HepG2 (cell line): ENCODE measurements around the gene AATF. TPM values are rescaled to one million over a fixed set of nuclear protein-coding genes. Genes with fewer than 3 reads are reported as not detected.

Experiments used
- CREB1 ChIP-seq, 2 experiments: fragments of 450-650 bp in 1 of 2; IDR thresholded peaks; 2 replicates each; pipeline ENCODE4 v1.6.1; 2016 to 2017; ENCODE audit warnings: control low read depth in 1 of 2, mild to moderate bottlenecking in 1 of 2, missing compliant biosample characterization in 1 of 2, missing genetic modification characterization in 1 of 2
- ERF ChIP-seq: IDR thresholded peaks from 2 replicates; pipeline ENCODE4 v1.6.1; 2018; ENCODE audit warnings: missing biosample characterization, missing genetic modification reagents
- GZF1 ChIP-seq: sonication (generic); formaldehyde crosslinking; IDR thresholded peaks from 2 replicates; pipeline ENCODE4 v1.5.1; 2020; ENCODE audit warnings: mild to moderate bottlenecking, missing genetic modification reagents
- KAT8 ChIP-seq: IDR thresholded peaks from 2 replicates; pipeline ENCODE4 v1.6.1; 2016; ENCODE audit warnings: missing genetic modification reagents, missing compliant biosample characterization
- KLF6 ChIP-seq: IDR thresholded peaks from 2 replicates; pipeline ENCODE4 v1.8.0; 2016; ENCODE audit warnings: missing biosample characterization, missing genetic modification reagents
- NR2F6 ChIP-seq, 2 experiments: IDR thresholded peaks; 2 replicates each; pipeline ENCODE4 v1.6.1; 2016; ENCODE audit warnings: antibody characterized with exemption in 1 of 2, mild to moderate bottlenecking in 1 of 2
- SAP130 ChIP-seq: IDR thresholded peaks from 2 replicates; pipeline ENCODE4 v1.6.1; 2016; ENCODE audit warnings: low read depth
- SIN3A ChIP-seq: IDR thresholded peaks from 2 replicates; pipeline ENCODE4 v1.6.1; 2011; ENCODE audit warnings: low read depth, mild to moderate bottlenecking, control low read depth, low read length, borderline replicate concordance
- SMC3 ChIP-seq: IDR thresholded peaks from 2 replicates; pipeline ENCODE4 v1.6.1; 2011; ENCODE audit warnings: low read length, improper control_type of control experiment
- ZIK1 ChIP-seq: sonication (generic); formaldehyde crosslinking; IDR thresholded peaks from 2 replicates; pipeline ENCODE4 v1.5.0; 2020; ENCODE audit warnings: mild to moderate bottlenecking, low read depth, missing genetic modification reagents, borderline replicate concordance
- ZNF230 ChIP-seq: sonication (generic); formaldehyde crosslinking; IDR thresholded peaks from 2 replicates; pipeline ENCODE4 v1.4.0; 2020; ENCODE audit warnings: mild to moderate bottlenecking, missing genetic modification reagents
- ZNF460 ChIP-seq: sonication (generic); formaldehyde crosslinking; IDR thresholded peaks from 2 replicates; pipeline ENCODE4 v1.5.1; 2020; ENCODE audit warnings: missing genetic modification reagents, mild to moderate bottlenecking, borderline replicate concordance
- ZNF749 ChIP-seq: sonication (generic); formaldehyde crosslinking; IDR thresholded peaks from 2 replicates; pipeline ENCODE4 v1.8.0; 2022; ENCODE audit warnings: mild to moderate bottlenecking, missing genetic modification reagents, moderate library complexity, borderline replicate concordance
- ZNF775 ChIP-seq: sonication (generic); formaldehyde crosslinking; IDR thresholded peaks from 2 replicates; pipeline ENCODE4 v1.4.0; 2020; ENCODE audit warnings: missing genetic modification reagents, mild to moderate bottlenecking, moderate library complexity, borderline replicate concordance
- ZNF878 ChIP-seq: sonication (generic); formaldehyde crosslinking; IDR thresholded peaks from 2 replicates; pipeline ENCODE4 v1.8.1; 2023; ENCODE audit warnings: mild to moderate bottlenecking, missing genetic modification reagents, moderate library complexity
- polyA plus RNA-seq, 8 experiments: library from polyadenylated mRNA; depleted of rRNA in 3 of 8; stranded (reverse) in 7 of 8; unstranded in 1 of 8; fragments of >200 nt; fragmentation: Illumina TruSeq in 4 of 8; extraction: Trizol in 4 of 8; gene quantifications; 2 replicates each; pipeline versions ENCODE4 v1.2.1 to v1.2.3, GENCODE V29; 2011 to 2016; ENCODE audit warnings: low read depth in 4 of 8, missing spikeins in 1 of 8, mixed read lengths in 1 of 8; ENCODE audit not compliant: insufficient read depth in 1 of 8
- total RNA-seq, 5 experiments: library from RNA; depleted of rRNA; stranded (reverse); fragments of >200 nt; fragmentation: Illumina TruSeq; extraction: Trizol; gene quantifications; 2 replicates each; pipeline ENCODE4 v1.2.3, GENCODE V29; 2016; ENCODE audit warnings: low read depth in 1 of 5
- TF ChIP-seq, protein P1 (sequence below): sonication (generic); formaldehyde crosslinking; IDR thresholded peaks from 2 replicates; pipeline ENCODE4 v1.4.0; 2020; ENCODE audit warnings: missing genetic modification reagents
- TF ChIP-seq, protein P2 (sequence below): IDR thresholded peaks from 2 replicates; pipeline ENCODE4 v1.6.1; 2012; ENCODE audit warnings: low read depth, low read length, improper control_type of control experiment
- TF ChIP-seq, protein P3 (sequence below): sonication (generic); formaldehyde crosslinking; conservative IDR thresholded peaks from 2 replicates; pipeline ENCODE4 v1.8.0; 2022; ENCODE audit warnings: mild to moderate bottlenecking, moderate library complexity, missing genetic modification reagents
- TF ChIP-seq, protein P4 (sequence below): sonication (generic); formaldehyde crosslinking; IDR thresholded peaks from 2 replicates; pipeline ENCODE4 v1.4.0; 2020; ENCODE audit warnings: missing genetic modification reagents, borderline replicate concordance

Gene AATF
- total and polyA plus RNA-seq, 2 of the 13 experiments (the other 11 are each of a cell fraction or from before 2014, with no cell fraction given) = 9.1 to 53.3 TPM

DNA sequence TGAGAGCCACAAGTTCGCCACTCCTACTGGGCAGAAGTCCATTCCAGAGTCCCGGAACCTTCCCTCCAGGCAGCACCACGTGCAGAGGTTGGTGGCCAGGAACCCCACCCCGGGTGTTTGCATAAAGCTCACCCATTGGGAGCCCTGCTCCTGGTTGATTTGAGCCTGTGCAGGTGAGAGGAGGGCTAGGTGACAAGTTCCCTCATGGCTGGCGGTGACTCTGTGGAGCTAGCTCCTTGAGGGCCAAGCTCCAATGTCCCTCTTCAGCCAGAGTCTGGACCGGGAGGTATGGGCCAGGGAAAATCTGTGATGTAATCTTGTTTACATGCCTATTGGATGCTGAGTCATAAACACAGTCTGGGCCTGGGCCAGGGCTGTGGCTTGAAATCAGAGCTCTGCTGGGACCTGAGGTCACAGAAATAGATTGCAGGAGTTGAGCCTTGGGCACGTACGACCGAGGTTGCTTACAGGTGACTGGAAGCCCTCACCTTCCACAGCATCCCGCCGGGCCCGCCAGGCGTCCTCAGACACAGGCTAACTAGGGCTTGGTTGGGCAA lies 118.9 kb downstream of the AATF start (continued):
- TF ChIP-seq ZNF460 (CRISPR knock-in tag) (no peak), CREB1 (IDR thresholded peaks at IDR 0.05) (peak; percentile 59; the same call in 1 of the 2 replicates), CREB1 (CRISPR knock-in tag; IDR thresholded peaks at IDR 0.05) (no peak), NR2F6 (IDR thresholded peaks at IDR 0.05) (0 out of 2 replicates have a peak, but pooled peaks have one; percentile 13), NR2F6 (CRISPR knock-in tag; IDR thresholded peaks at IDR 0.05) (peak; percentile 30; the same call in 1 of the 2 replicates), SIN3A (no peak), GZF1 (no peak), ZNF230 (CRISPR knock-in tag) (no peak), ZNF775 (no peak), ZIK1 (no peak), ERF (peak; percentile 74; the same call in 1 of the 2 replicates), SMC3 (no peak), SAP130 (CRISPR knock-in tag) (peak; percentile 76), ZNF878 (peak; percentile 82), KLF6 (CRISPR knock-in tag) (no peak), KAT8 (CRISPR knock-in tag) (no peak), ZNF749 (CRISPR knock-in tag) (peak; percentile 37; the same call in 1 of the 2 replicates)
- TF ChIP-seq, protein P1, sequence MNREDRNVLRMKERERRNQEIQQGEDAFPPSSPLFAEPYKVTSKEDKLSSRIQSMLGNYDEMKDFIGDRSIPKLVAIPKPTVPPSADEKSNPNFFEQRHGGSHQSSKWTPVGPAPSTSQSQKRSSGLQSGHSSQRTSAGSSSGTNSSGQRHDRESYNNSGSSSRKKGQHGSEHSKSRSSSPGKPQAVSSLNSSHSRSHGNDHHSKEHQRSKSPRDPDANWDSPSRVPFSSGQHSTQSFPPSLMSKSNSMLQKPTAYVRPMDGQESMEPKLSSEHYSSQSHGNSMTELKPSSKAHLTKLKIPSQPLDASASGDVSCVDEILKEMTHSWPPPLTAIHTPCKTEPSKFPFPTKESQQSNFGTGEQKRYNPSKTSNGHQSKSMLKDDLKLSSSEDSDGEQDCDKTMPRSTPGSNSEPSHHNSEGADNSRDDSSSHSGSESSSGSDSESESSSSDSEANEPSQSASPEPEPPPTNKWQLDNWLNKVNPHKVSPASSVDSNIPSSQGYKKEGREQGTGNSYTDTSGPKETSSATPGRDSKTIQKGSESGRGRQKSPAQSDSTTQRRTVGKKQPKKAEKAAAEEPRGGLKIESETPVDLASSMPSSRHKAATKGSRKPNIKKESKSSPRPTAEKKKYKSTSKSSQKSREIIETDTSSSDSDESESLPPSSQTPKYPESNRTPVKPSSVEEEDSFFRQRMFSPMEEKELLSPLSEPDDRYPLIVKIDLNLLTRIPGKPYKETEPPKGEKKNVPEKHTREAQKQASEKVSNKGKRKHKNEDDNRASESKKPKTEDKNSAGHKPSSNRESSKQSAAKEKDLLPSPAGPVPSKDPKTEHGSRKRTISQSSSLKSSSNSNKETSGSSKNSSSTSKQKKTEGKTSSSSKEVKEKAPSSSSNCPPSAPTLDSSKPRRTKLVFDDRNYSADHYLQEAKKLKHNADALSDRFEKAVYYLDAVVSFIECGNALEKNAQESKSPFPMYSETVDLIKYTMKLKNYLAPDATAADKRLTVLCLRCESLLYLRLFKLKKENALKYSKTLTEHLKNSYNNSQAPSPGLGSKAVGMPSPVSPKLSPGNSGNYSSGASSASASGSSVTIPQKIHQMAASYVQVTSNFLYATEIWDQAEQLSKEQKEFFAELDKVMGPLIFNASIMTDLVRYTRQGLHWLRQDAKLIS (CRISPR knock-in tag) = no peak
- TF ChIP-seq, protein P2, sequence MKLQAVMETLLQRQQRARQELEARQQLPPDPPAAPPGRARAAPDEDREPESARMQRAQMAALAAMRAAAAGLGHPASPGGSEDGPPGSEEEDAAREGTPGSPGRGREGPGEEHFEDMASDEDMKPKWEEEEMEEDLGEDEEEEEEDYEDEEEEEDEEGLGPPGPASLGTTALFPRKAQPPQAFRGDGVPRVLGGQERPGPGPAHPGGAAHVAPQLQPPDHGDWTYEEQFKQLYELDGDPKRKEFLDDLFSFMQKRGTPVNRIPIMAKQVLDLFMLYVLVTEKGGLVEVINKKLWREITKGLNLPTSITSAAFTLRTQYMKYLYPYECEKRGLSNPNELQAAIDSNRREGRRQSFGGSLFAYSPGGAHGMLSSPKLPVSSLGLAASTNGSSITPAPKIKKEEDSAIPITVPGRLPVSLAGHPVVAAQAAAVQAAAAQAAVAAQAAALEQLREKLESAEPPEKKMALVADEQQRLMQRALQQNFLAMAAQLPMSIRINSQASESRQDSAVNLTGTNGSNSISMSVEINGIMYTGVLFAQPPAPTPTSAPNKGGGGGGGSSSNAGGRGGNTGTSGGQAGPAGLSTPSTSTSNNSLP = peak; percentile 34; the same call in 1 of the 2 replicates
- TF ChIP-seq, protein P3, sequence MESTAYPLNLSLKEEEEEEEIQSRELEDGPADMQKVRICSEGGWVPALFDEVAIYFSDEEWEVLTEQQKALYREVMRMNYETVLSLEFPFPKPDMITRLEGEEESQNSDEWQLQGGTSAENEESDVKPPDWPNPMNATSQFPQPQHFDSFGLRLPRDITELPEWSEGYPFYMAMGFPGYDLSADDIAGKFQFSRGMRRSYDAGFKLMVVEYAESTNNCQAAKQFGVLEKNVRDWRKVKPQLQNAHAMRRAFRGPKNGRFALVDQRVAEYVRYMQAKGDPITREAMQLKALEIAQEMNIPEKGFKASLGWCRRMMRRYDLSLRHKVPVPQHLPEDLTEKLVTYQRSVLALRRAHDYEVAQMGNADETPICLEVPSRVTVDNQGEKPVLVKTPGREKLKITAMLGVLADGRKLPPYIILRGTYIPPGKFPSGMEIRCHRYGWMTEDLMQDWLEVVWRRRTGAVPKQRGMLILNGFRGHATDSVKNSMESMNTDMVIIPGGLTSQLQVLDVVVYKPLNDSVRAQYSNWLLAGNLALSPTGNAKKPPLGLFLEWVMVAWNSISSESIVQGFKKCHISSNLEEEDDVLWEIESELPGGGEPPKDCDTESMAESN (CRISPR knock-in tag) = peak; percentile 64; the same call in 1 of the 2 replicates
- TF ChIP-seq, protein P4, sequence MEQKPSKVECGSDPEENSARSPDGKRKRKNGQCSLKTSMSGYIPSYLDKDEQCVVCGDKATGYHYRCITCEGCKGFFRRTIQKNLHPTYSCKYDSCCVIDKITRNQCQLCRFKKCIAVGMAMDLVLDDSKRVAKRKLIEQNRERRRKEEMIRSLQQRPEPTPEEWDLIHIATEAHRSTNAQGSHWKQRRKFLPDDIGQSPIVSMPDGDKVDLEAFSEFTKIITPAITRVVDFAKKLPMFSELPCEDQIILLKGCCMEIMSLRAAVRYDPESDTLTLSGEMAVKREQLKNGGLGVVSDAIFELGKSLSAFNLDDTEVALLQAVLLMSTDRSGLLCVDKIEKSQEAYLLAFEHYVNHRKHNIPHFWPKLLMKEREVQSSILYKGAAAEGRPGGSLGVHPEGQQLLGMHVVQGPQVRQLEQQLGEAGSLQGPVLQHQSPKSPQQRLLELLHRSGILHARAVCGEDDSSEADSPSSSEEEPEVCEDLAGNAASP = no peak
